GM19372 (cell line): ENCODE results near the gene CYP2R1.
"Not testable (repeated sequence)": the region's sequence is repeated elsewhere in the genome, so short reads cannot be mapped to it uniquely, and the experiment has no call there.

ENCODE experiments used
- ATAC-seq: cut with Tn5 transposase; IDR thresholded peaks from one replicate; pipeline ENCODE4 v1.9.1; 2021; ENCODE audit warnings: mild to moderate bottlenecking, low read depth, moderate library complexity; ENCODE audit not compliant: unreplicated experiment

Gene CYP2R1

GRCh38 chr11:14894657-14895598, 2.9 kb upstream of the CYP2R1 start:
- ATAC-seq: no peak

GRCh38 chr11:14892577-14892976, 546 bp upstream of the CYP2R1 start:
- ATAC-seq: no peak

GRCh38 chr11:14891143-14892035, 642 bp downstream of the CYP2R1 start:
- ATAC-seq: peak; percentile 44

- ATAC-seq: no peak
Measured at GRCh38 chr11:14886513-14886912, 5.5 kb downstream of the CYP2R1 start.

DNA sequence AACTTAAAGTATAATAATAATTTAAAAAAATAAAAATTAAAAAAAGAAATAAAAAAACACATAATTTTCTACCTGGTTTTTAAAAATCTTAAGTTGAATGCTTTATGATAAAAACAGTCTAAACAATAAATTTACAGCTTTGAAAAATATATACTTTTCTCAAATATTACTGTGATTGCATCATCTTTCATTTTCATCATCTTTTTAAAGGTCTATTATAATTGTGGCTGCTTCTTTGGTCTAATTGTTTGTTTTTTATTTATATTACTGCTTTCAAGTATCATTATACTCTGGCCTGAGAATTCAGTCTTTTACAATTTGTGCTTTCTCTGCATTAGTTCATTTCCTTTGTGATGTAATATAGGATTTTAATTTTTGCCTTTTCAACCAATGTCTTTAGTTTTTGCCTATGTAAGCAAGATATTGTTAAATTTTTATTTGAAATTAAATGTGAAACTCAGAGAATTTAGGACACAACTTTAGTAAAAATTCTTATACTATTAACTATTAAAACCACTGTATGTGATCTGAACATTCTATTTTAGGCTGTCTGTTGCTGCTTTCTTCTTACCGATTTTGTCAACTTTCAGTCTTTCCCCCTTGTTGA, 7.3 kb downstream of the CYP2R1 start:
- ATAC-seq: no peak

GRCh38 chr11:14883683-14884082, 8.3 kb downstream of the CYP2R1 start:
- ATAC-seq: not testable (repeated sequence)

- no peak for ATAC-seq
Measured at GRCh38 chr11:14882196-14882595, 9.8 kb downstream of the CYP2R1 start.

GRCh38 chr11:14881576-14882193, 10.3 kb downstream of the CYP2R1 start:
- no peak for ATAC-seq

GRCh38 chr11:14875163-14875562, 16.9 kb downstream of the CYP2R1 start:
- ATAC-seq: no peak

GRCh38 chr11:14873632-14874031, 18.4 kb downstream of the CYP2R1 start:
- ATAC-seq: no peak

- ATAC-seq: no peak
Measured at GRCh38 chr11:14872032-14872431, 20.0 kb downstream of the CYP2R1 start.

DNA sequence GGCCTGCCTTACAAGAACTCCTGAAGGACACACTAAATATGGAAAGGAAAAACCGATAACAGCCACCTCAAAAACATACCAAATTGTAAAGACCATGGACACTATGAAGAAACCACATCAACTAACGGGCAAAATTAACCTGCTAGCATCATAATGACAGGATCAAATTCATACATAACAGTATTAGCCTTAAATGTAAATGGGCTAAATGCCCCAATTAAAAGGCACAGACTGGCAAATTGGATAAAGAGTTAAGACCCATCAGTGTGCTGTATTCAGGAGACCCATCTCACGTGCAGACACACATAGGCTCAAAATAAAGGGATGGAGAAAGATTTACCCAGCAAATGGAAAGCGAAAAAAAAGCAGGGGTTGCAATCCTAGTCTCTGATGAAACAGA, 28.3 kb downstream of the CYP2R1 start:
- not testable (repeated sequence) for ATAC-seq

DNA sequence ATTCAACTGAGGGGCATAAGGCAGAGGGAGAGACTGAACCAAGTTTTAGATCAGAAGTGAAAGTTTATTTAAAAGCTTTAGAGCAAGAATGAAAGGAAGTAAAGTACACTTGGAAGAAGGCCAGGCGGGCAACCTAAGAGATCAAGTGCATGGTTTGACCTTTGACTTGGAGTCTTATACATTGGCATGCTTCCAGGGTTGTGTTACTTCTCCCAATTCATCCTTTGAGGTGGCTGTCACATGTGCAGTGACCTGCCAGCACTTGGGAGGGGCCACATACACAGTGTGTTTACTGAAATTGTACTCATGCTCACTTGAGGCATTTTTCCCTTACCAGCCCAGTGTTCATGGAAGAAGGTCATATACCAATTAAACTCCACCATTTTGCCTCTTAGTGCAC, 30.4 kb downstream of the CYP2R1 start:
- no peak for ATAC-seq

DNA sequence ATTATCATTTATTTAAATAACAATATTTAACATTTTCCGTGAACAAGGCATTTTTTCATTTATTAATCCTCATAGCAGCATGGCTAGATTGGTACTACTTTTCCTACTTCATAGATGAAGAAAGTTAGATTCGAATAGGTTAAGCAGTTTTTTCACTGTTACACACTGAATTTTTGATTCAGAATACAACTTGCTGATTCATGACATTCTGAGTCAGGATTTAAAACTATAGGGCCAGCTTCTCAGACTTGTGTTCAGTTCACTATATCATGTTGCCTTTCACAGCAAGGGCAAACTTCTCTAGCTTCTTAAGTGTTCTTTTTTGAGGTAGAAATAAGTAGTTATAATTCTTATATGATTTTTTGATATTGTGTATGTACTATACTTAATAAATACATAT, 31.5 kb downstream of the CYP2R1 start:
- no peak for ATAC-seq

DNA sequence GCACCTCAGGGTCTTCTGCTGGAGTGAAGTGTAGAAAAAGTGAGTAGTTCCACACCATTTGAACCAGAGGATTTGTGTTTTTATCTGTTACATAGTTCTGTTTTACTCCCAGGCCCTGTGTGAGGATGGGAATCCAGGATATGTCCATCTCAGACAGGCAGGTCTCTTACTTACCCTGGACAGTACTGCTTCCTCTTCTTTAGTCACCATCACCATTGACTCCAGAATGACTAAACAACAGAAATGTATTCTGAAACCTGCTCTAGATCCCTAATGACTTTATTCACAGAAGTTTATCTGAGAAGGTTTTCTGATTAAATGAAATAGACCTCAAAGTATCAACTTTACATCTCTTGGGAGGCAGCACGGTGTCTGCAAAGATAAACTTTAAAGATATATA, 33.6 kb downstream of the CYP2R1 start:
- no peak for ATAC-seq

GRCh38 chr11:14857621-14858020, 34.4 kb downstream of the CYP2R1 start:
- no peak for ATAC-seq

GRCh38 chr11:14855890-14856289, 36.1 kb downstream of the CYP2R1 start:
- ATAC-seq: no peak

- ATAC-seq: no peak
Measured at GRCh38 chr11:14854057-14854456, 38.0 kb downstream of the CYP2R1 start.

DNA sequence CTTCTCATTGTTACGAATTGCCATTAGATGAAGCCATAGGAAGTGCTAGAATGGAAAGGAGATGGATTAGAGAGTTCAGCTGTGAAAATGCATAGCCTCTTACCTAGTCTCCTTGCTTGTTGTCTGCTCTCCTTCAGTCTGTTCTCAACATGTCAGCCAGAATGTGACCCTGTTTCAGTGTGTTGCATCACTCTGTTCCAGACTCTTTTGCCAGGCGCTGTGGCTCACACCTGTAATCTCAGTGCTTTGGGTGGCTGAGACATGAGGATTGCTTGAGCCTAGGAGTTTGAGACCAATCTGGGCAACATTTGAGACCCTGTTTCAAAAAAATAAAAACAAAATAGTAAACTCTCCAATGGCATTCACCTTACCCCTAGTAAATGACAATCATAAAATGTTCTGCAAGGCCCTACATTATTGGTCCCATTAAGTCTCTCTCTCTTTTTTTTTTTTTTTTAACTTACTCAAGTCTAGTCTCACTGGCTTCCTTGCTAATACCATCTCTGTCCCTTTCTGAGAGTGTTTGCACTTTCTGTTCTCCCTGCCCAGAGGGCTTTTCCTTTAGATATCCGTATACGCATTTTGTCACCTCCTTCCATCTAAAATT, 39.4 kb downstream of the CYP2R1 start:
- no peak for ATAC-seq

- no peak for ATAC-seq
Measured at GRCh38 chr11:14842002-14842401, 50.0 kb downstream of the CYP2R1 start.
